ENCODE data around the gene RNF138. TPM values are rescaled to one million over a fixed set of nuclear protein-coding genes. Genes with fewer than 3 reads are reported as not detected.

RNF138 gene
- total and polyA plus RNA-seq, 4 donors, result 6.9 to 24.7 (median 12.3) TPM

DNA sequence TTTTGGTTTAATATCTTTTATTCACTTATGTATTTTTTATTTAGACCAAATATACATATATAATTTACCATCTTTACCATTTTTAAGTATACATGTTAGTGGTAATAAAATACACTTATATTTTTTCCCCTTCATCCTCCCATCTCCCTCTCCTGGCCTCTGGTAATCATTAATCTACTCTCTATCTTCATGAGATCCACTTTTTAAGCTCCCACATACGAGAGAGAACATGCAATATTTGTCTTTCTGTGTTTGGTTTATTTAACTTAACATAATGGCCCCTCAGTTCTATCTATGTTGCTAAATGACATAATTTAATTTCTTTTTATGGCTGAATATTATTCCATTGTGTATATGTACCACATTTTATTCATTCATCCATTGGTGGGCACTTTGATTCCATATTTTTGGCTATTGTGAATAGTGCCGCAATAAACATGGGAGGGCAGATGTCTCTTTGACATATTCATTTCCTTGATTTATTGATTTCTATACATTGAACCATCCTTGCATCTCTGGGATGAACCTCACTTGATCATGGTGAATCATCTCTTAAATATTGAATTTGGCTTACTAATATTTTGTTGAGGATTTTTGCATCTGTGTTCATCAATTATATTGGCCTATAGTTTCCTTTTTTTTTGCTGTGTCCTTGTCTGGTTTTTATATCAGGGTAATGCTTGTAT is 56.7 kb downstream of the RNF138 start:
- WGBS, result 39% methylated on average over 2 of the region's 2 CpGs
- no peaks in the 10 kb centered on the region for H3K27me3 ChIP-seq (ENCODE audit: control insufficient read depth in 4 of 4, insufficient read depth in 4 of 4, low read length in 3 of 4)
- H3K9me3 ChIP-seq (ENCODE audit: control insufficient read depth in 4 of 4, low read length in 3 of 4), result no peaks in the 10 kb centered on the region
- TF ChIP-seq FOXA1 (IDR thresholded peaks at IDR 0.05), result no peak
- TF ChIP-seq, protein P1, sequence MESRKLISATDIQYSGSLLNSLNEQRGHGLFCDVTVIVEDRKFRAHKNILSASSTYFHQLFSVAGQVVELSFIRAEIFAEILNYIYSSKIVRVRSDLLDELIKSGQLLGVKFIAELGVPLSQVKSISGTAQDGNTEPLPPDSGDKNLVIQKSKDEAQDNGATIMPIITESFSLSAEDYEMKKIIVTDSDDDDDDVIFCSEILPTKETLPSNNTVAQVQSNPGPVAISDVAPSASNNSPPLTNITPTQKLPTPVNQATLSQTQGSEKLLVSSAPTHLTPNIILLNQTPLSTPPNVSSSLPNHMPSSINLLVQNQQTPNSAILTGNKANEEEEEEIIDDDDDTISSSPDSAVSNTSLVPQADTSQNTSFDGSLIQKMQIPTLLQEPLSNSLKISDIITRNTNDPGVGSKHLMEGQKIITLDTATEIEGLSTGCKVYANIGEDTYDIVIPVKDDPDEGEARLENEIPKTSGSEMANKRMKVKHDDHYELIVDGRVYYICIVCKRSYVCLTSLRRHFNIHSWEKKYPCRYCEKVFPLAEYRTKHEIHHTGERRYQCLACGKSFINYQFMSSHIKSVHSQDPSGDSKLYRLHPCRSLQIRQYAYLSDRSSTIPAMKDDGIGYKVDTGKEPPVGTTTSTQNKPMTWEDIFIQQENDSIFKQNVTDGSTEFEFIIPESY (IDR thresholded peaks at IDR 0.05), result no peak
- TF ChIP-seq EGR1 (IDR thresholded peaks at IDR 0.05; ENCODE audit: low read depth in 2 of 2), result no peak
- TF ChIP-seq, protein P2, sequence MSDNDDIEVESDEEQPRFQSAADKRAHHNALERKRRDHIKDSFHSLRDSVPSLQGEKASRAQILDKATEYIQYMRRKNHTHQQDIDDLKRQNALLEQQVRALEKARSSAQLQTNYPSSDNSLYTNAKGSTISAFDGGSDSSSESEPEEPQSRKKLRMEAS (IDR thresholded peaks at IDR 0.05), result no peak
- TF ChIP-seq HNF4G (IDR thresholded peaks at IDR 0.05), result no peak
- TF ChIP-seq HNF4A (conservative IDR thresholded peaks at IDR 0.05), result no peak
- H3K9ac ChIP-seq (ENCODE audit: low read depth in 1 of 2, low read length in 2 of 2), result no peak overlapping the region
- H3K36me3 ChIP-seq (ENCODE audit: control insufficient read depth in 4 of 4, insufficient read depth in 3 of 4, low read depth in 1 of 4, low read length in 3 of 4), result no peaks in the 10 kb centered on the region
- no peak for DNase-seq (ENCODE audit: low spot score)
- no peak overlapping the region for H3K27ac ChIP-seq (ENCODE audit: low read depth in 1 of 2, low read length in 2 of 2)
- H3K4me1 ChIP-seq (ENCODE audit: control insufficient read depth in 4 of 4, insufficient read depth in 4 of 4, low read length in 3 of 4), result no peaks in the 10 kb centered on the region
- H3K4me3 ChIP-seq (ENCODE audit: low read depth in 1 of 3, low read length in 3 of 3), result no peak overlapping the region

DNA sequence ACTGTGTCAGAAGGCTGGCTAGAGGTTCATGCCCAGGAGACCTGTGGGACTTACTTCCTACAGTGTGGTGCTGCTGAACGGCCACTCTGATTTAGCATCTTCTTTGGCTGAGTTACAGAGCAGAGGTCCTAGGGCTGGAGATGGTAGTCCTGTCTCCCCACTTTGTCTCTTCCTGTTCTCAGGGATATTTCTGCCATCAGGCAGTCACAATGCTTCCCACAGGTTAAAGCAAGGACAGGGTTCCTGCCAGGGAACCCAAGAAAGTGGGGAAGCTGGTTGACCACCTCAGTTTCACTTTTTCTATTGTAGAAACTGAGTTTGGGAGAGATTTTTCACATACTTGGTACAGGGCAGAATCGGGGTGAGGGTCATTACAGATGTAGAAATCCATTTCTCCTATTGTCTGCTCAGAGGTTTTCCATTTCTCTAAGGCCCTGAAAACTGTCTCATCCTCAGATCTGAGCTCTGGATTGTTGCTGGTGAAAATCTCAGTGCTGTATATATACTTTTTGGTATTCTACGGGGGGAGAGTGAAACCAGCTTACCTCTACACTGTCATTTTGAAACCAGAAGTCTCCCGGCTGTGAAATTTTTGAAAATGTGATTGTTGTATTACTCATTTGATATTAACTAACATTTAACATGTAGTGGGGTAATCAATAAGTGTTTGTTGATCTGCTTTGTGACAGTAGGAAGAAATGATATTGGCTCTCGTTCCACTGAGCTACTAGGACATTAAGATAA is 61.2 kb downstream of the RNF138 start:
- H3K9ac ChIP-seq (ENCODE audit: low read depth in 1 of 2, low read length in 2 of 2), result no peak overlapping the region
- H3K9me3 ChIP-seq (ENCODE audit: control insufficient read depth in 4 of 4, low read length in 3 of 4), result no peaks in the 10 kb centered on the region
- no peak for DNase-seq (ENCODE audit: low spot score)
- H3K27ac ChIP-seq (ENCODE audit: low read depth in 1 of 2, low read length in 2 of 2), result no peak overlapping the region
- H3K4me1 ChIP-seq (ENCODE audit: control insufficient read depth in 4 of 4, insufficient read depth in 4 of 4, low read length in 3 of 4), result peaks cover 0 to 1% (median 0%) of the 10 kb centered on the region in 4 donors
- H3K27me3 ChIP-seq (ENCODE audit: control insufficient read depth in 4 of 4, insufficient read depth in 4 of 4, low read length in 3 of 4), result no peaks in the 10 kb centered on the region
- H3K36me3 ChIP-seq (ENCODE audit: control insufficient read depth in 4 of 4, insufficient read depth in 3 of 4, low read depth in 1 of 4, low read length in 3 of 4), result no peaks in the 10 kb centered on the region
- H3K4me3 ChIP-seq (ENCODE audit: low read depth in 1 of 3, low read length in 3 of 3), result no peak overlapping the region
- WGBS, result 85% methylated on average over 5 of the region's 5 CpGs
- TF ChIP-seq REST (IDR thresholded peaks at IDR 0.05), result no peak
- TF ChIP-seq EGR1 (IDR thresholded peaks at IDR 0.05; ENCODE audit: low read depth in 2 of 2), result no peak
- no peak for TF ChIP-seq HNF4G (IDR thresholded peaks at IDR 0.05)
- no peak for TF ChIP-seq JUND (IDR thresholded peaks at IDR 0.05)
- TF ChIP-seq, protein P3, sequence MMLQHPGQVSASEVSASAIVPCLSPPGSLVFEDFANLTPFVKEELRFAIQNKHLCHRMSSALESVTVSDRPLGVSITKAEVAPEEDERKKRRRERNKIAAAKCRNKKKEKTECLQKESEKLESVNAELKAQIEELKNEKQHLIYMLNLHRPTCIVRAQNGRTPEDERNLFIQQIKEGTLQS (IDR thresholded peaks at IDR 0.05), result no peak
- no peak for TF ChIP-seq GABPA (IDR thresholded peaks at IDR 0.05 in 1 of 2, conservative IDR thresholded peaks at IDR 0.05 in 1 of 2)
- no peak for TF ChIP-seq RAD21 (IDR thresholded peaks at IDR 0.05)
- no peak for TF ChIP-seq HNF4A (conservative IDR thresholded peaks at IDR 0.05)
- TF ChIP-seq, protein P2 (IDR thresholded peaks at IDR 0.05), result no peak
- TF ChIP-seq, protein P1 (IDR thresholded peaks at IDR 0.05), result no peak
- TF ChIP-seq RXRA (IDR thresholded peaks at IDR 0.05), result no peak
- TF ChIP-seq NR2F2 (IDR thresholded peaks at IDR 0.05), result no peak
- no peak for TF ChIP-seq TAF1 (conservative IDR thresholded peaks at IDR 0.05)
- TF ChIP-seq, protein P4, sequence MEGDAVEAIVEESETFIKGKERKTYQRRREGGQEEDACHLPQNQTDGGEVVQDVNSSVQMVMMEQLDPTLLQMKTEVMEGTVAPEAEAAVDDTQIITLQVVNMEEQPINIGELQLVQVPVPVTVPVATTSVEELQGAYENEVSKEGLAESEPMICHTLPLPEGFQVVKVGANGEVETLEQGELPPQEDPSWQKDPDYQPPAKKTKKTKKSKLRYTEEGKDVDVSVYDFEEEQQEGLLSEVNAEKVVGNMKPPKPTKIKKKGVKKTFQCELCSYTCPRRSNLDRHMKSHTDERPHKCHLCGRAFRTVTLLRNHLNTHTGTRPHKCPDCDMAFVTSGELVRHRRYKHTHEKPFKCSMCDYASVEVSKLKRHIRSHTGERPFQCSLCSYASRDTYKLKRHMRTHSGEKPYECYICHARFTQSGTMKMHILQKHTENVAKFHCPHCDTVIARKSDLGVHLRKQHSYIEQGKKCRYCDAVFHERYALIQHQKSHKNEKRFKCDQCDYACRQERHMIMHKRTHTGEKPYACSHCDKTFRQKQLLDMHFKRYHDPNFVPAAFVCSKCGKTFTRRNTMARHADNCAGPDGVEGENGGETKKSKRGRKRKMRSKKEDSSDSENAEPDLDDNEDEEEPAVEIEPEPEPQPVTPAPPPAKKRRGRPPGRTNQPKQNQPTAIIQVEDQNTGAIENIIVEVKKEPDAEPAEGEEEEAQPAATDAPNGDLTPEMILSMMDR (IDR thresholded peaks at IDR 0.05; ENCODE audit: low read depth, low read length, missing input control), result no peak
- TF ChIP-seq SP1 (IDR thresholded peaks at IDR 0.05), result no peak
